Muscle layer of colon (tissue), 2 donors: ENCODE measurements around the gene DGKE.

ENCODE experiments used
- H3K27ac ChIP-seq: one replicate; pipeline ENCODE4 v1.7.0; 2013; ENCODE audit warnings: low read depth, mild to moderate bottlenecking, low read length, moderate library complexity
- H3K27me3 ChIP-seq, 2 donors: one replicate each; pipeline ENCODE4 v1.7.0; 2013; ENCODE audit warnings: low read length in 2 of 2, mild to moderate bottlenecking in 2 of 2; ENCODE audit not compliant: insufficient read depth in 2 of 2, control insufficient read depth in 1 of 2
- H3K36me3 ChIP-seq: one replicate; pipeline ENCODE4 v1.7.0; 2013; ENCODE audit warnings: mild to moderate bottlenecking, low read length; ENCODE audit not compliant: insufficient read depth
- H3K4me1 ChIP-seq: one replicate; pipeline ENCODE4 v1.7.0; 2013; ENCODE audit warnings: mild to moderate bottlenecking, low read length; ENCODE audit not compliant: insufficient read depth
- H3K4me3 ChIP-seq, 2 donors: one replicate each; pipeline ENCODE4 v1.7.0; 2013; ENCODE audit warnings: low read length in 2 of 2, low read depth in 1 of 2, mild to moderate bottlenecking in 1 of 2, moderate library complexity in 1 of 2
- H3K9ac ChIP-seq: one replicate; pipeline ENCODE4 v1.7.0; 2013; ENCODE audit warnings: low read length
- H3K9me3 ChIP-seq: one replicate; pipeline ENCODE4 v1.7.0; 2013; ENCODE audit warnings: mild to moderate bottlenecking, low read length
- donor health status: abdominal sarcoma.
- donor health status: Adenocarcinoma of cecum.

Gene DGKE

DNA sequence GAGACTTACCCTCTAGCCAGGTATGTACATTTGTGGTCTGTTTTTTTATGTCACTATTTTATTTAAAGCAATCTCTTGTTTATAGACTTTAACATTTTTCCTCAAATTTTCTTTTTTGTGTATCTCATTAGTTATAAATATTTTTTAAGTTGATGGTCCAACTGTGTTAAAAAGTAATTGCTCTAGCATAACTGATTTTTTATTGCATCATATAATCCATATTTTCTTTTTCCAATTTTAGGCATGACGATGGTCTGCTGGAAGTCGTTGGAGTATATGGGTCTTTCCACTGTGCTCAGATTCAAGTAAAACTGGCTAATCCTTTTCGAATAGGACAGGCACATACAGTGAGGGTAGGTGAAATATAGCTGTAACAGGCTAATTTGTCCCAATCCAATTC lies 27.9 kb downstream of the DGKE start:
- H3K9ac ChIP-seq, result no peak overlapping the region
- no peak overlapping the region for H3K4me3 ChIP-seq
- no peak overlapping the region for H3K27ac ChIP-seq
- no peaks in the 10 kb centered on the region for H3K27me3 ChIP-seq
- H3K4me1 ChIP-seq, result no peaks in the 10 kb centered on the region
- no peaks in the 10 kb centered on the region for H3K9me3 ChIP-seq
- H3K36me3 ChIP-seq, result peaks cover 10% of the 10 kb centered on the region

DNA sequence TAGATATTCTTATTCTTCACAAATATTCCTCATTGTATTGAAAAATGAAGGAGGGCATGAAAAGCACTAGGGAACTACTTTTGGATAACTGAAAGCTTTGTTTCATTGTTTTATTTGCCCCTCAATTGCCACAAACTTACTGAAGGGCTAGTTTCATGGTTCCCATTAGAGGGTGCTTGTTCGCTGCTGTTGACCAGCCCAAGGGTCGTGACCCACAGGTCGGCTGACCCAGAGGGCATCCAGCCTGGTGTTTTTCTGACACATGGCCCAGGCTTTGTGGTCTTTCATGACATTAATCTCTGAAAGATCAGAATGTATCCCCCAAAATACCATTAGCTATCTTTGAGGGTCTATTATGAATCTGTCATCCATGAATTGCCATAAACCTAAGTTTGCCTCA lies 30.0 kb downstream of the DGKE start:
- Histone ChIP-seq H3K9me3 (no peaks in the 10 kb centered on the region), H3K36me3 (peaks cover 4% of the 10 kb centered on the region), H3K27ac (no peak overlapping the region)

DNA sequence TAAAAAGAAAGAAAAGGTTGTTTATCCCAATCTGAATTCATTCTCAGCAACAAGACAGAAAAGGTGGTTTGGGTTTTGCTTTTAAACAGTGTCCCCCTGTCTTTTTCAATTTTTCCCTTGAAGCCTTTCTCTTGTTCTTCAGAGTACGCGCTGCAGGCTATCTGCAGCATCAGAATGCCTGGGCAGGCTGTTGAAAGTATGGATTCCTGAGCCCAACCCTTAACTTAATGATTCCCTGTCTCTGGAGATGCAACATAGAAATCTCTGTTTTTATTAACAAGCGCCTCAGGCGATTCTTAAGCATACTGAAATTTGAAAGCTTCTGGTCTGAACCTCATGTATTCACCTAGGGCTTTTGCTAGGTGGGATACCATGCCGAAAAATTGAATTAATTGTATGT lies 32.1 kb downstream of the DGKE start:
- H3K4me3 ChIP-seq, result no peak overlapping the region
- H3K4me1 ChIP-seq, result no peaks in the 10 kb centered on the region
- H3K27ac ChIP-seq, result no peak overlapping the region
- H3K9ac ChIP-seq, result no peak overlapping the region
- H3K9me3 ChIP-seq, result no peaks in the 10 kb centered on the region
- H3K36me3 ChIP-seq, result peaks cover 4% of the 10 kb centered on the region
- H3K27me3 ChIP-seq, result no peaks in the 10 kb centered on the region

More for the DNA sequence above, 30.0 kb downstream of the DGKE start:
- Histone ChIP-seq H3K27me3 (no peaks in the 10 kb centered on the region), H3K9ac (no peak overlapping the region), H3K4me3 (no peak overlapping the region), H3K4me1 (no peaks in the 10 kb centered on the region)

DNA sequence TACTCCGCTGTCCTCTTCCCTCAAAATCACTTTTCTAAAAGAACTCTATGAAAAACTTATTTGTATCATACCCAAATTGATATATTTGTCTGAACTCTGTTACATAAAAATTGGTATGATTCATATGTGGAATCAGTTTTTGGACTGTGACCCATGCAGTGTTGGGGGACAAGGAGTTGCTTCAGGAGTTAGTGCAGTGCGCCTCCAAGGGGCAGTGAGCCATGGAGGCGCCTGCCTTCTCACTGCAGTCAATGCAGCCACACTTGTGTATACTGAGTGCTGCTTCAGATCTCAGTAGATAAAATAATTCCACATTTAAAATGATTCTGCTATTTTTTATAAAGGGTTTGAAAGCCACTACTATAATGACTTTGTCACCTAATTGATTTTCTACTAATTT lies 32.5 kb downstream of the DGKE start:
- H3K9me3 ChIP-seq, result no peaks in the 10 kb centered on the region
- no peak overlapping the region for H3K9ac ChIP-seq
- peaks cover 4% of the 10 kb centered on the region for H3K36me3 ChIP-seq
- H3K27me3 ChIP-seq, result no peaks in the 10 kb centered on the region
- H3K4me1 ChIP-seq, result no peaks in the 10 kb centered on the region
- H3K4me3 ChIP-seq, result no peak overlapping the region
- H3K27ac ChIP-seq, result no peak overlapping the region

DNA sequence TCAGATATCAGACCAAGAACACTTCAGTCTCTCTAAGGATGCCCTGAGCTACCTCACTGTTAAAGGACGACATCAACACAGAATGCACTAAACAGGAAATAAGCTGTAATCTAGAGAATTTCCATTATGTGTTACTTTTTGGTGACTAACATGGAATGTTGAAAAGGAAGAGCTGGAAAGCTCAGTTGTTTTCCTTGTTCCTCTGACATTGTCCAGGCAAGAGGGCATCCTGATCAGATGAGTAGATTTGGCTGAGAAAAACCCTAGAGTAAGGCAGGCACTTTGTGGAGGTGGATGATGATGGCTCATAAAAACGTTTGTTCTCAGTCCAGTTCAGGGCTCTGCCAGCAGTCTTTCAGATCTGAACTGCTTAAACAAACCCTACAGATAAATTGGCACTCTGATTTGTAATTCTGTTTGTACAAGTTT lies 34.0 kb downstream of the DGKE start:
- no peaks in the 10 kb centered on the region for H3K27me3 ChIP-seq
- no peak overlapping the region for H3K27ac ChIP-seq
- H3K4me1 ChIP-seq, result no peaks in the 10 kb centered on the region
- H3K4me3 ChIP-seq, result no peak overlapping the region
- no peak overlapping the region for H3K9ac ChIP-seq
- no peaks in the 10 kb centered on the region for H3K36me3 ChIP-seq
- no peaks in the 10 kb centered on the region for H3K9me3 ChIP-seq

DNA sequence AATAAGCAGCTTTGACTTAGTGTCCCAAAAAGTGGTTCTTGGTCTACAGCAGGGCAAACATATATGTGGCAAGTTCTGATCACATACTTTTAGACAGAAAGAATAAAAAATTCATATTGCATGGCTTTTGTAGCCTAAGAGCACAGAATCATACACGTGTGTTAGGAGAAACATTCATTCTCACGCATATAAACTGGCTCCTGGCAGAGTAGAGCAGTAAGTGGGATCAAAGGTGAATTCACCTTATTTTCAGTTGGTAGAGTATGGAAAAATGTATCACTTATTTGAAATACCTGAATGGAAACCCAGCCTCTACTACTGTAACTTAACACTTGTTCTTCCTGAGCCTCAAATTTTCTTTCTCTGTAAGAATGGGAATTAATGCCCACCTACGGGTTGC lies 34.8 kb downstream of the DGKE start:
- Histone ChIP-seq H3K4me1 (no peaks in the 10 kb centered on the region), H3K4me3 (no peak overlapping the region), H3K9me3 (no peaks in the 10 kb centered on the region), H3K9ac (no peak overlapping the region), H3K36me3 (no peaks in the 10 kb centered on the region), H3K27me3 (no peaks in the 10 kb centered on the region), H3K27ac (no peak overlapping the region)

DNA sequence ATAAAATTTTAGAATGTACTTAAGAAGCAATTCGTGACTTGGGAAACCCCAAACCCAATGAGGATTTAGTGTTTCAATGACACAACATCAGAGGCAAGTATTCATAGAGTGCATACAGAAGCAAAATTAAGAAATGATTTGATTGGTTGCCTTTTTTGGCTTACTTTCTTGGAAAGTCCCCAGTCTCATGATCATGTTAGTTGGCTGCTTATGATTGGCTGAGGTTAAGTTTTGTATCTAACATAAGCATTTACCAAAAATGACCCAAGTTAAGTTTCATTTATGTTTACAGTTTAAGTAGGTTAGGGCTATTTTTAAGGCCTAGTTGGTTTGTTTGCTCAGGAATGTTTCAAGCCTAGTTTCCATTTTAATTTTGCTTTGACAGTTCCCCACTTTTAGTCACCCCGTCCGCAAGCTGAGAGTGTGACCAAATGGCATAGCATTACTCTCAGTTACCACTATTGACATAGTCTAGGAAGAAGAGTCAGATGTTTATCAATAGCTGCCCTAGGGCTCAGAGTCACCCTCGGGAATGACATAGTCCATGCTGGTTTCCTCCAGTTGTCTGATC lies 36.2 kb downstream of the DGKE start:
- Histone ChIP-seq H3K4me1 (no peaks in the 10 kb centered on the region), H3K36me3 (no peaks in the 10 kb centered on the region), H3K4me3 (no peak overlapping the region), H3K9me3 (no peaks in the 10 kb centered on the region), H3K27ac (no peak overlapping the region), H3K9ac (no peak overlapping the region), H3K27me3 (no peaks in the 10 kb centered on the region)

DNA sequence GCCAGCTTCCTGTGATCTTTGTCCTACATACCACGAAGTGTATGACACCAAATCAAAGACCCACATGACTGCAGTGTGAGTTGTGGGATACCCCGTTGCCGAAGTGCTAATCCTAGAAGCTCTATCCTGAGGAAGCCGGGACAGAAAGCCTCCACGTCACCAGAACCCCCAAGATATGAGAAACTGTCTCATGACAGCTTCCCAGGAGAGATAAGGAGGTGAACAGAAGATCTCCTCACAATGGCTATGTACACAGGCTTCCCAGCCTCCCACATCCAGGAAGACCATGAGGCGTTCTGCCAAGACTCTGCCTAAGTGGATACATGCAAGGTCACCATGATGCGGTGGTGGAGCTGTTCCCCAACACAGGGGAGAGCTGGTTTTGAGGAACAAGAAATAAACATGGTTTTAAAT lies 42.8 kb downstream of the DGKE start:
- no peak overlapping the region for H3K27ac ChIP-seq
- no peaks in the 10 kb centered on the region for H3K36me3 ChIP-seq
- H3K9me3 ChIP-seq, result no peaks in the 10 kb centered on the region

DNA sequence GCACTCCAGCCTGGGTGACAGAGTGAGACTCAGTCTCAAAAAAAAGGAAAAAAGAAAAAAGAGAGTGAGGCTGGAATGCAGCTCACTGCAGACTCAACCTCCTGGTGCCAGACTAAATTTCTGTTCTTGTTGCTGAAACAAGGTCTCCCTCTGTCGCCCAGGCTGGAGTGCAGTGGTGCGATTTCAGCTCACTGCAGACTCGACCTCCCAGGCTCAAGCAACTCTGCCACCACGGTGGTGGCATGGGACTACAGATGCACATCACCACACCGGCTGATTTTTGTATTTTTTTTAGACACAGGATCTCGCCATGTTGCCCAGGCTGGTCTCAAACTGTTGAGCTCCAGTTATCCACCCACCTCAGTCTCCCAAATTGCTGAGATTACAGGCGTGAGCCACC lies 45.3 kb downstream of the DGKE start:
- Histone ChIP-seq H3K4me1 (no peaks in the 10 kb centered on the region), H3K9me3 (no peaks in the 10 kb centered on the region), H3K9ac (no peak overlapping the region), H3K36me3 (no peaks in the 10 kb centered on the region), H3K4me3 (no peak overlapping the region), H3K27ac (no peak overlapping the region), H3K27me3 (no peaks in the 10 kb centered on the region)

More for the DNA sequence above, 42.8 kb downstream of the DGKE start:
- H3K4me1 ChIP-seq, result no peaks in the 10 kb centered on the region
- no peak overlapping the region for H3K4me3 ChIP-seq
- no peak overlapping the region for H3K9ac ChIP-seq
- no peaks in the 10 kb centered on the region for H3K27me3 ChIP-seq

DNA sequence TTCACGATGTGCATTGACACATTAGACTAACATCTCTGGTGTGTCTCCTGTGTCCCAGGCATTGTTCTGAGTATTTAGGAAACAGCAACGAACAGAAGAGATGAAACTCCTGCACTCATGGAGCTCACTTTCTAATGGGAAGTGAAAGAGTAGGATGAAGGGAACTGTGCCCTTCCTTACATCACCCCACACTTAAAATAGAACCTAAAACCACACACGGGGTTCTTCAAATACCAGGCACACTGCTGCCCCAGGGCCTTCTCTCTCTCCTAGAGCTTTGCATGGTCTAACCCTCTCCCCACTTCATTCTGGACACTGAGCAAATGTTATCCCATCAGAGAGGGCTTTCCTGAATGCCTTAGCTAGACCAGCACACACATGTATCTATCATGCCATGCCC lies 46.2 kb downstream of the DGKE start:
- no peak overlapping the region for H3K9ac ChIP-seq
- H3K9me3 ChIP-seq, result no peaks in the 10 kb centered on the region
- no peaks in the 10 kb centered on the region for H3K4me1 ChIP-seq
- no peak overlapping the region for H3K27ac ChIP-seq
- H3K27me3 ChIP-seq, result no peaks in the 10 kb centered on the region
- H3K4me3 ChIP-seq, result no peak overlapping the region
- no peaks in the 10 kb centered on the region for H3K36me3 ChIP-seq

DNA sequence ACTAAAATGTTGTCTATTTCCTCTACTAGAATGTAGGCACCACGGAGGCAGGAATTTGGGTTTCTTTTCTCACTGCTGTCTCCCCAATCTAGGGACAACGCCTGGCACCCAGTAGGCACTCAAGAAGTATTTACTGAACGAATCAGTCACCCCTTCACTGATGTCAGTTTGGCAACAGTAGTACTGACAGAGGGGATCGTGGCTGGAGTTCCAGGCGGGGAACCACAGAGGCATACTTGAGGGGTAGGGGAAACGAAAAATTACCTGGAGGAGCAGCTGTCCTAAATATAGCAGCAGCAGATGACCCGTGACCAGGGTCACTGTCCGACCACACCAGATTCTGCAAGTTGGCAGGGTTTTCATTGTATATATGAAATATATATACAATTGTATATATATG lies 46.6 kb downstream of the DGKE start:
- no peaks in the 10 kb centered on the region for H3K27me3 ChIP-seq
- no peak overlapping the region for H3K4me3 ChIP-seq
- no peak overlapping the region for H3K27ac ChIP-seq
- H3K36me3 ChIP-seq, result no peaks in the 10 kb centered on the region
- H3K9me3 ChIP-seq, result no peaks in the 10 kb centered on the region
- no peaks in the 10 kb centered on the region for H3K4me1 ChIP-seq
- H3K9ac ChIP-seq, result no peak overlapping the region

DNA sequence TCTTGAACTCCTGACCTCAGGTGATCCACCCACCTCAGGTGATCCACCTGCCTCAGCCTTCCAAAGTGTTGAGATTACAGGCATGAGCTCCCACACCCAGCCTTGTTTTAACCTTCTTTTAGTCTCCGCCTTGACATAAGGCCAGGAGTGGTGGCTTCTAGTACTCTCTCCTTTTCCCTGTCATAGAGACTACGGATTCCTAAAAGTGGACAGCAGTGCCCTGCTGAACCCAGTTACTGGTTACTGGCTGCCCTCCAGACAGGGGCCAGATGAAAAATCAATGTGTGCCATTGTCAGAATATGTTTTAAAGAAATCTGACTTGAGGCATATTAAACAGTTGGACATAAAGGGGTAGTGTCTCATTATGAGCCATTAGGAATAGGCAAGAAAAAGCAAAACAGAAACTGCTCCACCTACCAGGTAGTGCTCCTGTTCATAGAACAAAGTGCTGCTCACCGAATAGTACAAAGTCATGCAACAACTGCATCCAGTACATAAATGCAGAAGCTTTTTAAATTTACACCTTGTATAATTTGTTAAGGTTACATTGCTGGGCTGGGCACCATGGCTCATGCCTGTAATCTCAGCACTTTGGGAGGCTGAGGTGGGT lies 47.8 kb downstream of the DGKE start:
- no peak overlapping the region for H3K9ac ChIP-seq
- no peaks in the 10 kb centered on the region for H3K27me3 ChIP-seq
- no peaks in the 10 kb centered on the region for H3K36me3 ChIP-seq
- no peaks in the 10 kb centered on the region for H3K4me1 ChIP-seq
- no peak overlapping the region for H3K4me3 ChIP-seq
- no peaks in the 10 kb centered on the region for H3K9me3 ChIP-seq
- no peak overlapping the region for H3K27ac ChIP-seq
